ENCODE results near the gene RAB4B.
"Not testable (repeated sequence)": the region's sequence is repeated elsewhere in the genome, so short reads cannot be mapped to it uniquely, and the experiment has no call there.

GRCh38 chr19:40732304-40732703 lies 45.7 kb upstream of the RAB4B start:
- TF ChIP-seq CTCF, POLR2AphosphoS5 (IDR thresholded peaks at IDR 0.05): not testable (repeated sequence)
